Activated naive CD4-positive, alpha-beta T cell treated with Interleukin-2 at 50 U/mL for 16 hours (primary cell): ENCODE data around the gene ZNF519.
"Not testable (repeated sequence)": the region's sequence is repeated elsewhere in the genome, so short reads cannot be mapped to it uniquely, and the experiment has no call there.

Experiments used
- DNase-seq: peaks from one replicate; pipeline ENCODE4 v3.0.0-alpha.2; 2020

ZNF519 gene

DNA sequence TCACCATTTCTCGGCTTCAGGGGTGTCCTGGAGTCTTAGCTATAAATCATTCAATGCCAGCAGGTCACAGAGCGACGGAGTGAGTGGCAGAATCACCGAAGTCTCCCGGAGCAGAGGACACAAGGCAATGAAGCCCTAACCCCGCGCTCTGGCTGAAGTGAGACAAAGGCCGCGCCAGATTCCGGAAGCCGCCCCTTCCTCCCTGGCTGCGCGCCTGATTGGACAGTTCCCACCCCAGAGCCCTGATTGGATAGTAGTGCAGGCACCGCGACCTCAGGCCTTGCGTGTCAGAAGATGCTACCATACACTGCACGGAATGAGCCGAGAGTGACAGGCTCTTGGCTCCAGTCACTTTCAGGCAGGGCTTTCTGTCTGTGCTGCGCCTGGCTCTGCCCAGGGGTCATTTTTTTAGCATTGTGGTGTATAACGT, at the start of gene ZNF519:
TSS of gene ZNF519 (minus strand) at position 165 of the 430 bp plus-strand sequence. CDS start at position 7, 158 bp downstream.
- peak; percentile 90 for DNase-seq

DNA sequence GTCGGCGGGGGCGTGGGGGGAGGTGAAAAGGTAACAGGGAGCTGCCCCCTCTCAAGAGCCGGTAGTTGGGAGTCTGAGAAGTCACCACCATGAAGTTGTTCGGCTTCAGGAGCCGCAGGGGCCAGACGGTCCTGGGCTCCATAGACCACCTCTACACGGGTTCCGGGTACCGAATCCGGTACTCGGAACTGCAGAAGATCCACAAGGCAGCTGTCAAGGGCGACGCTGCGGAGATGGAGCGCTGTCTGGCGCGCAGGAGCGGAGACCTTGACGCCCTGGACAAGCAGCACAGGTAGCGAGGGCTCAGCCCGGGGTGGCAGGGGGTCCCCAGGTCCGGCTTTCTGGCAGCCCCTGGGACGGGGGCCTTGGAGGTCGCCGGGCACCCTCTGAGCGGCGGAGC, 47.1 kb upstream of the ZNF519 start:
- peak; percentile 20 for DNase-seq

DNA sequence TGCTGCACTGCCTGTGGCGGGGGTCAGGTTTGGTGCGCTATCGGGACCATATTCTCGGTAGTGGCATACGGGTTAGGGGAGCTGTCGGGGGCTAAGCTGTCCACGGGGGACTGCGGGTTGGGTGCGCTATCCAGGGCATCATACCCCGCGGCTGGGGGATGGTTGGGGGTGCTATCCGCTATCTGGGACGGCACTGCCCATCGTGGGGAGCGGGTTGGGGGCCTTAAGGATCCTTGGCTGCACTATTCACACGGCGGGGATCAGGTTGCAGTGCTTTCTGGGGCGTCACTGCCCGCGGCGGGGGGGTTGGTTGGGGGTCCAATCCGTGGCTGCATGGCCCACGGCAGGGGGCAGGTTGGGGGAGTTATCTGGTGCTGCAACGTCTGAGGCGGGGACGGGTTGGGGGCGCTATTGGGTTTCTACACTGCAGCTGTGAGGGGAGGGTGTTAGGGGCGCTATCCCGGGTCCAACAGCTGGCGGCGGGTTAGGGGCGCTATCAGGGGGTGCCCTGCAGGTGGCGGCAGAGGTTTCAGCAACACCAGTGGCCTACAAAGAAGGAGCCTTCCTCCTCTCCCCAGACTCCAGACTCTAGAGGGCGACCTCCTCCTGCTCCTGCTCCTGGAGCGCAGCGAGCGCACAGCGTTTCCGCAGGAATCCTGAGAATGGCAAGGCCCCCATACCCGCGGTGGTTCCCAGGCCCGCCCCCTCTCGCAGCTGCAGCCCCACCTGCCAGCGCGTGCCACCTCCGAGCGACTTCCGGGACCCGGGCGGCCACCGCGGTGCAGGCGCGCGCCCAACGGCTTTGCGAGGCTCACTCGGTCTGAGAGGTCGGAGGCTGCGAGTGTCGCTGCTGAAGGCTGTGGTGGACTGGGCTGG, 46.3 kb upstream of the ZNF519 start:
- peak; percentile 80 for DNase-seq

DNA sequence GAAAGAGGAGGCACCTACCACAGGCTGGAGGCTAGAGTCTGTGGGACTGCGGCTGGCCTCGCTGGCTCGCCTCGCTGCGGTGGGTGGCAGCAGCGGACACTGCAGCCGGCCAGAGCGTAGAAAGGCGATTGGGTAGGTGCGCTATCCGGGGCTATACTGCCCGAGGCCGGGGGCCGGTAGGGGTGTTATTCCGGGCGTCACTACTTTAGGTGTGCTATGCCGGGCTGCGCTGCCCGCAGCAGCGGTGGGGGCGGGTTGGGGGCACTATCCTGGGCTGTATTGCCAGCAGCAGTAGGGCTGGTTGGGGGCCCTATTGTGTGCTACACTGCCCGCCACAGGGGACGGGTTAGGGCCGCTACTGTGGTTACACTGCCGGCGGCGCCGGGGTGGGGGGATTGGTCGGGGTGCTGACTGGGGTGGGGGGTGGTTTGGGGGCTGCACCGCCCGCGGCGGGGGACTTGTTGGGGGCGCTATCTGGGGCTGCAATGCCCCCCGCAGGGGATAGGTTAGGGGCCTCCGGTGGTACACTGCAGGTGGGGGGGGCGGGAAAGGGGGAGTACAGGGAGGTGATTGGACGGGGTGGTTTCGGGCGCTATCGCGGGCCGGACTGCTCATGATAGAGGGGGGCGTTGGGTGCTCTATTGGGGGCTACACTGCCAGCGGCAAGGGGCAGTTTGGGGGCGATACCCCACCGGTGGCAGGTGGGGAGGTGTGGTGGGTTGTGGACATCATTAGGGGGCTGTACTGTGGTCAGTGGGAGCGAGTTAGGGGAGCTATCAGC, 45.5 kb upstream of the ZNF519 start:
- DNase-seq, result not testable (repeated sequence)

DNA sequence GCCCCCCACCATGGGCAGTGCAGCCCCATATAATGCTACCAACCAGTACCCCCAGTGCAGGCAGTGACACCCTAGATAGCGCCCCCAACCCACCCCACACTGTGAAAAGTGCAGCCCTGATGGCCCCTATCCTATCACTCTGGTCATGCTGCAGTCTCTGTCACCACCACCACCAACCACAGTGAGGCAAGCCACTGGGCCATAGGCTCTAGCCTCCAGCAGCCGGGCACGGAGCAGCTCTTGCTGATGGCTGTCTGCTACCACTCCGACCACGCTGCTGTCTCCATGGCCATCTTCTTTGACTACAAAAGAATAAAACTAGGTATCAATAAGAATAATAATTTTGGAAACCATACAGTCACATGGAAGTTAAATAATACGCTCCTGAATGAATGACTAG, 43.2 kb upstream of the ZNF519 start:
- DNase-seq, result not testable (repeated sequence)

DNA sequence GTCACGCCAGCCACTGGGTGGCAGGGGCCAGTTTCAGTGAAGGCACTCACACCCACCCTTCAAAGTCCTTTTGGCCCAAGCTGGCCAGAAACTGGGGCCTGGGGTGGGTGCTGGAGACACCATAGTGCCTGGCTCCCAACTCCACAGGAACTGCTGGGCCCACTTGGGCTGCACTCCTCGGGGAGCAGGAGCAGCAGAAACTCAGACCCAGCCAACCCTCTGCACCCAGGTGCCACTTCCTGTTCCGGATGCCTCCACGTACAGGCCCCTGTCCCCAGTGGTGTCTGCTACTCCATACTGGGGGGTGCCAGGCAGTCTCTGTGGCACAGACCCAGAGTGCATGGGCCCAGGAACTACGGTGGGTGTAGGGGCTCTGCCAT, 42.5 kb upstream of the ZNF519 start:
- DNase-seq, result no peak

DNA sequence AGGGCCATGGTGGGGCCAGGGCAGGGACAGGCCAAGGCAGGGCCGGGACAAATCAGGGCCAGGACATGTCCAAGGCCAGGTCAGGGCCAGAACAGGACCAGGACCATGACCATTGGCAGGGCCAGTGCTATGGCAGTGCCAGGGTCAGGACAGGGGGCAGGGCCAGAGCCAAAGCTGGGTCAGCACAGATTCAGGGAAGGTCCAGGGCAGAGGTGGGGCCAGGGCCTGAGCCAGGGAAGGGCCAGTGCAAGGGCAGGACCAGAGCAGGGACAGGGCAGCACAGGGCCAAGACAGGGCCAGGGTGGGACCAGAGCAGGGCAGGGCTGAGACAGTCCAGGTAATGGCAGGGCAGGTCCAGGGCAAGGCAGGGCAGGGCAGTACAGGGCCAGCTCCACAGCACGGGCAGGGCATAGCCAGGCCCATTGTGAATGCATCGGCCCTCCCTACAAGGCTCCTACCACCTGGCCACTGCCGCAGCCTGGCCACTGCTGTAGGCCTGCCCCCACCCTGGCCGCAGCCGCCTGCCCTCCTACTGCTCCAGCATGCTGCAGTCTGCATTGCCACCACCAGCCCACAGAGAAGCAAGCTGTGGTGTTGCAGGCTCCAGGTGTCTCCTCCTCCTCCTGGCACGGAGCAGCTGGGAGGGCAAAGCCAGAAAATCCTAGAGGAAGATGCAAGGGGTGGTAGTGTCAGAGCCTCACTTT, 41.9 kb upstream of the ZNF519 start:
- not testable (repeated sequence) for DNase-seq

DNA sequence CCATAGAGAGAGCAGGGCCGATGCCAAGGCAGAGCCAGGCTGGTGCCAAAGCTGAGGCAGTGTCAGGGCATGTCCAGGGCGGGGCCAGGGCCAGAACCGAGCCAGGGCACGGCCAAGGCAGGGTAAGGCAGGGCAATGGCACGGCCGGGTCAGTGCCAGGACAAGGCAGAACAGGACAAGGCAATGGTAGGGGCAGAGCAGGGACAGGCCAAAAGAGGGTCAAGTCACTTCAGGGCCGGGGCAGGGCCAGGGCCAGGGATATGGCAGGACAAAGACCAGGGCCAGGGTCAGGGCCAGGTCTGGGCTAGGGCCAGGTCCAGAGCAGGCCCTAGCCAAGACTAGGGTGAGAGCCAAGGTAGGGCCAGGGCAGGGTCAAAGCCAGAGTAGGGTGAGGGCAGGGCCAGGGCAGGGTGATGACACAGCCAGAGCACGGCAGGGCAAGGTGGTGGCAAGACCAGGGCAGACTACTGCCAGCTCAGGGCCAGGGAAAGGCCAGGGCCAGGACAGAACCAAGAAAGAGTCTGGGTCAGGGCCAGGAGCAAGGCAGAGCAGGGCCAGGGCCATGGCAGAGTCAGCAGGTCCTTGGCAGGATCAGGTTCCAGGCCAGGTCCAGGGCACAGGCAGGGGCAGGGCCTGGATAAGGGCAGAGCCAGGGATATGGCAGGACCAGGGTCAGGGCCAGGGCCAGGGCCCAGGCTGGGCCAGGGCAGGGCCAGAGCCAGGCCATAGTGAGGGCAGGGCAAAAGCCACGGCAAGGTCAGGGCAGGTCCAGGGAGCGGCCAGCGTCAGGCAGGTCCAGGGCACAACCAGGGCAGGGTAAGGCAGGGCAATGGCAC, 41.1 kb upstream of the ZNF519 start:
- not testable (repeated sequence) for DNase-seq

DNA sequence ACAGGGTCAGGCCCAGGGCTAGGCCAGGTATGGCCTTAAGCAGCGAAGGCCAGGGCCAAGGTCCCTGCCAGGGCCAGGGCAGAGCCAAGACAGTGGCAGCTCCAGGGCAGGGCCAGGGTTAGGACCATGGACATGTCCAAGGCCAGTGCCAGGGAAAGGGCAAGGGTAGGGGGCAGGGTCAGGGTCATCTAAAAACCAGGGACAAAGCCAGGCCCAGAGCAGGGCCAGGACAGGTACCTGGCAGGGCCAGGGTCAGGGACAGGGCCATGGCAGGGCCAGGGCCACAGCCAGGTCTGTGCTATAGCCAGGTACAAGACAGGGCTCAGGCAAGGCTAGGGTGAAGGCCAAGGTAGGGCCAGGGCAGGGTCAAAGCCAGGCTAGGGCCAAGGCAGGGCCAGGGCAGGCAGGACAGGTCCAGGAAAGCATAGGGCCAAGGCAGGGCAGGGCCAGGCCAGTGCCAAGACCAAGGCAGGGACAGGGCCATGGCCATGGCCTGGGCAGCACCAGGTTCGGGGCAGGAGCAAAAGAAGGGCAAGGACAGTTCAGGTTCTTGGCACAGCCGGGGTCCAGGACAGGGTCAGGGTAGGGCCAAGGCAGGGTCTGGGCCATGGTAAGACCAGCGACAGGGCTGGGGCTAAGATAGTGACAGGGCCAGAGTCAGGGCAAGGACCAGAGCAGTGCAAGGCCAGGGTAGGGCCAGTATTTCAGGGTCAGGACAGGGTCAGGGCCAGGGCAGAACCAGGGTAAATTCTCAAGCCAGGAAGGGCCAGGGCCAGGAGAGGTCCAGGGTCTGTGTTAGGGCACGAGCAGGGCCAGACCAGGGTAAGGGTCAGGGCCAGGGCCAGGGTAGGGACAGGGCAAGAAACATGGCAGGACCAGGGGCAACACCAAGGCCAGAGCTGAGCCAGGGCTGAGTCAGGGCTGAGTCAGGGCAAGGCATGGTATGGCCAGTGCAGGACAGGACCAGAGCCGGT, 40.2 kb upstream of the ZNF519 start:
- DNase-seq, result not testable (repeated sequence)

DNA sequence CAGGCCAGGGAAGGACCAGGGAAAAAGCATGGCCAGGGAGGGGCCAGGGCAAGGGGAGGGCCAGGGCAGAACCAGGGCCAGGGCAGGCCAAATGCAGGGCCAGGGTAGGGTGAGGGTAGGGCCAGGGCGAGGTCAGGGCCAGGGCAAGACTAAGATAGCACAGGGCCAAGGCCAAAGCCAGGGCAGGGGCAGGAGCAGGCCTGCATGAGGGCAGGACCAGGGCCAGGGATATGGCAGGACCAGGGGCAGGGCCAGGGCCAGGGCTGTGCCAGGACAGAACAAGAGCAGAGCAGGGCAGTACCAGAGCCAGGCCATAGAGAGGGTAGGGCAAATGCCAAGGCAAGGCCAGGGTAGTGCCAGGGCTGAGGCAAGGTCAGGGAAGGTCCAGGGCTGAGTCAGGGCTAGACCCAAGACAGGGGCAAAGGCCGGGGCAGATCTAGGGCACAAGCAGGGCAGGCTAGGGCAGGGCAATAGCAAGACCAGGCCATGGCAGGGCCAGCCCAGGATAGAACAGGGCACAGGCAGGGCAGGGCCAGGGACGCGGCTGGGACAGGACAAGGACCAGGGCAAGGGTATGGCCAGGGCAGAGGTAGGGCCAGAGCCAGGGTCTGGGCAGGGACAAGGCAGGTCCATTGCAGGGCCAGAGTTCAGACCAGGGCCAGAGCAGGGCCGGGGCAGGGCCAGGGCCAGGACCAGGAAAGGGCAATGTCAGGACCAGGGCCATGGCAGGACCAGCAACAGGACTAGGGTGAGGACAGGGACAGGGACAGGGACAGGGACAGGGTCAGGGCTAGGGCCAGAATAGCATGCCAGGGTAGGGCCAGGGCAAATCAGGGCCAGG, 39.3 kb upstream of the ZNF519 start:
- DNase-seq, result not testable (repeated sequence)

DNA sequence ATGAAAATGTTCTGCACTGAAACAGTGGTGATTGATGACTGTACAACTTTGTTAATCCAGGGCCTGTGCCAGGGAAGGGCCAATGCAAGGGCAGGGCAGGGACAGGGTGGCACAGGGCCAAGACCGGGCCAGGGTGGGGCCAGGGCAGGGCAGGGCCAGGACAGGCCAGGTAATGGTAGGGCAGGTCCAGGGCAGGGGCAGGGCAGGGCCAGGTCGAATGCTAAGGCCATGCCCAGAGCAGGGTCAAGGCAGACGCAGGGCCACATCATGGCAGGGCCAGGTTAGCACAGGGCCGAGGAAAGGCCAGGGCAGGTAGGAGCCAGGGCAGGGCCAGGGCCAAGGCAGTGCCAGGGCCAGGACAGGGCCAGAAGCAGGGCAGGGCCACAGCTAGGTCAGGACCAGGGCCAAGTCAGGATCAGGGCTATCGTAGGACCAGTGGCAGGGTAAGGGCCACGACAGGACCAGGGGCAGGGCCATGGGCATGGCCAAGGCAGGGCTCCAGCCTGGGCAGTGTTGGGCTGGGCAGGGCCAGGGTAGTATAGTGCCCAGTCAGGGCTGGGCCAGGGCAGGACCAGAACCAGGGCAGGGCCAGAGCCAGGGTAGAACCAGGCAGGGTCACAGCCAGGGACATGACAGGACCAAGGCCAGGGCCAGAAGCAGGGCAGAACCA, 38.3 kb upstream of the ZNF519 start:
- DNase-seq, result not testable (repeated sequence)

DNA sequence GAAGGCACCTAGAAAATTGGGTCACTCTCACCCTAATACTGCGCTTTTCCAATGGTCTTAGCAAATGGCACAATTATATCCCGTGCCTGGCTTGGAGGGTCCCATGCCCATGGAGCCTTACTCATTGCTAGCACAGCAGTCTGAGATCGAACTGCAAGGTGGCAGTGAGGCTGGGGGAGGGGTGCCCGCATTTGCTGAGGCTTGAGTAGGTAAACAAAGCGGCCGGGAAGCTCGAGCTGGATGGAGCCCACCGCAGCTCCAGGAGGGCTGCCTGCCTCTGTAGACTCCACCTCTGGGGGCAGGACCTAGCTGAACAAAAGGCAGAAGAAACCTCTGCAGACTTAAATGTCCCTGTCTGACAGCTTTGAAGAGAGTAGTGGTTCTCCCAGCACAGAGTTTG, 30.7 kb upstream of the ZNF519 start:
- DNase-seq, result not testable (repeated sequence)

DNA sequence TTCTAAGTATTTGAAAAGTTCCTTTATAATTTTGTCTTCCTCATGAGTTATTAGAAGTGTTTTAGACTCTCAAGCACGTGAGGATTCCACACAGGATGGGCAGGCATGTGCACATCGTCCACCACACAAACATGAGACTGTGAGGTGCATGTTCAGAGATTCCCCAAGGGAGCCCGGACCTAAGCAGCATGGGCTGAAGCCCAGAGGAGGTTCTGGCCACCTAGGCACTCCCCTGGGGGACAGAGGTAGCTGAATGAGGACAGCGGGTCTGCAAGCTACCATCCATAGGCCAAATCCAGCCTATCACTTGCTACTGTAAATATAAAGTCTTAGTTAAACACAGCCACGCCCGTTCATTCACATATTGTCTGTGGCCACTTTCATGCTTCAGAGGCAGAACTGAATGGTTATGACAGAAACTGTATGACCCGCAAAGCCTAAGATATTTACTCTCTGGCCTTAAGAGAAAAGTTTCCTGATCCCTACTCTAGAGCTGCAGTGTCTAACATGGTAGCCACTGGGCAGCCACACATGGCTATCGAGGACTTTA, 19.4 kb upstream of the ZNF519 start:
- not testable (repeated sequence) for DNase-seq

DNA sequence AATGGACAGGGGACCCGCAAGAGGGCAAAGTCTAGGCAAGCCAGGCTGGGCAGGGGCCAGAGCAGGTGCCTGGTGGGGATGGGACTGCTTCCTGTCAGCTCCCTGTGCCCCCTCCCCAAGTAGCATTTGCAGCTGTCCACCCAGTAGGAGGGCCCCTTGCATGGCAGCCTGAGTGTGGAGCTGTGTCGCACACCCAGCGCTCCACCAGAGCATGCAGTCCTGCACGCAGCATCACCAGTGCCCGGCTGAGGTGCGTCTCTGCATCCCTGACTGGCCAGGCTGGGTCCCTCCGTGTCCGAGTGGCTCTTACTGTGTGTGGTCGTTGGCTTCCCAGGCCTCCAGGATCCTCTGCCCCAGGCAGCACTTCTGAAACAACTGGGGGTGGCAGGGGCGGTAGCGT, 18.5 kb upstream of the ZNF519 start:
- DNase-seq, result not testable (repeated sequence)

DNA sequence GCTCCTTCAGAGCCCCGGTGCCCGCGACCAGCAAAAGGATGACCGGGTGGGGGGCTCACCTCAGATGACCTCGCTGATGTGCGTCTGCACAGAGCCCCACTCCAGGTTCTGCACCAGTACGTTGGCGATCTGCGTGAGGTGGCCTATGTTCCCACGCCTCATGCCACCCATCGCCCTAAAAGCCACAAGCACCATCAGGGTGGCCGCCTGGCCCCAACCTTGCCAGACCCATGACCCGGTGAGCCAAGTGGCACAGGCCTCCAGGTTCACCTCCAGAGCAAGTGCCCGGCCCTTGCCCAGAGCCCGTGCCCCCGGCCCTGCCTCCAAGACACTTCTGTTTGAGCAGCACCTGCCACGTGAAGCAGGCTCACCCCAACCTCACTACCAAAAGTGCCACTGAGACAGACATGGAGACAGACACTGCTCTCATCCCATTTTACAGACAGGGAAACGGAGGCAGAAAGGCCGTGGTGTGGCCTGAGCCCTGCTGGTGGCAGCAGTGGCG, 17.7 kb upstream of the ZNF519 start:
- not testable (repeated sequence) for DNase-seq

DNA sequence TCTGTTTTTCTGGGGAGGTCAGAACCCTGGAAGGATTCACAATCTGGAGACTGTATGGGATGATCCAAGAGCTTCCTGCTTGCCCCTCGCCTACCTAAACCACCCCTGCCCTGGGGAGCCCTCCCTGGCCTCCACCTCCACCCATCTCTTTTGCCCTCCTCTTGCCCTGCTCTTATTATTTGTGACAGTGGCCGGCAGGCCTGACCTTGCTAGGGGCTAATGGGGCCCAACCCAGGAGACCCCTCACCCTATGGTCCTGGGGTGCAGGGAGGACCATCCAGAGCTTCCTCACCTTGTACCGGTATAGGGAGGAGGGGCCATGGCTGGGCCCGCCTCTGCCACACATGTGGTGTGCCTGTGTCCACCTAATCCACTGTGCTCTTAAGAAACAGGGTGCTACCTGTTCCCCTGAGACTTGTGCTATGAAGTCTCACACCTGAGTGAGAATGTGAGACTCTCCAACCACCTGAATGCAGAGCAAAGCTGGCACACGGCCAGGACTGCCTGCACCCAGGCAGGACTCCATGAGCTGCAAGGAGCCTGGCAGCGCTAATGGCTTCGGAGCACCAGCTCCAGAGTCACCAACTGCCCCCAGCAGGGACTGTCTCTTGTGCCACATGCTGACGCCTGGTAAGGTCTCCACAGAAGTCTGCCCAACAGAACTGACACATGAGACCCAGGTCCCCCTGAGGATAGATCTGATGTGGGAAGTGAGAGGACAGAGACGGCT, 17.1 kb upstream of the ZNF519 start:
- not testable (repeated sequence) for DNase-seq

DNA sequence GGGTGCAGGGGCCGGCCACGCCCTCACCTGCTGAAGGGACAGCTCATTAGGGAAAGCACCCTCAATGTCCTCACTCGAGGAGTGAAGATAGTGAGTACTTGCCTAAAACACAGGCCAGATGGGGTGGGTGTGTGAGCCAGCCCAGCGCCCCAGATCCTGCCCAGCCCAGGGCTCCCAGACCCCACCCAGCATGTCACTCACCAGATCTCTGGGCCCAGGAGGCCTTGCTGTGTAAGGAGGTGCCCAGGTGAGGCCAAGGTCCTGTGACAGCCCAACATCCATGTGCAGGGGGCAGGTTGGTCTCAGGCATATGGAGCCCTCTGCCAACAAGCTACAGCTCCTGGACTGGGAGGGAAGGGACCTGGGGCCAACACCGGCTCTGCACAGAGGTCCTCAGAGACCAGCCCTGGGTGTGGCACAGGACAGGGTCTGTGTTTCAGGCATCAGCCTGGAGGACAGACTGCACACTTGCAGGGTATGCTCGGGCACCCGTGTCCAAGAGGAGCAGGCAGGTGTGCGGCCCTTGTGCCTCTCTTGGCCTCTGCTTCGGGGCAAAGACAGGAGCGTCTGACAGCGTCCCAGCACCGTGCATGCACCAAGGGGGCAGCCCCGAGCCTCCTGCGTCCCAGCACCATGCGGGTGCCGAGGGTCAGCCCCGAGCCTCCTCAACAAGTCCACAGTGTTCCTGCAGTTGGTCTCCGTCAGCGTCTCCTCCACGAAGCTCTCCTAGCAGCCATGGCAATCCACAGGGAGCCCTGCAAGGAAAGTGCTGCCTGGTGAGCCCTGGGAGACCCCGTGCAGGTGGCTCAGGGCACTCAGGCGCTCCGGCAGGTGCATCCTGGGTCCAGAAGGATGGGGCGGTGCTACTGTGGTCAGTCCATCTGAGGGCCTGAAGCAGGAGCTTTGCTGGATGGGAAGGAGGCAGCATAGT, 16.0 kb upstream of the ZNF519 start:
- not testable (repeated sequence) for DNase-seq
